B cell (primary cell): ENCODE results near the gene SERPINB7.

Experiments
- CTCF ChIP-seq: fragments of 200-600 bp; IDR thresholded peaks from one replicate; pipeline ENCODE4 v1.8.0; 2022; ENCODE audit warnings: antibody characterized with exemption, mild to moderate bottlenecking
- EZH2 ChIP-seq: IDR thresholded peaks from 2 replicates; pipeline ENCODE4 v1.6.1; 2012; ENCODE audit warnings: borderline replicate concordance, low read depth, mild to moderate bottlenecking, moderate library complexity, low read length; ENCODE audit not compliant: insufficient read depth, poor library complexity, severe bottlenecking

GRCh38 chr18:63762518-63762917 is 12.7 kb upstream of the SERPINB7 start:
- no peak for TF ChIP-seq CTCF
- no peak for TF ChIP-seq EZH2
